ENCODE measurements around the gene F2R.

DNA sequence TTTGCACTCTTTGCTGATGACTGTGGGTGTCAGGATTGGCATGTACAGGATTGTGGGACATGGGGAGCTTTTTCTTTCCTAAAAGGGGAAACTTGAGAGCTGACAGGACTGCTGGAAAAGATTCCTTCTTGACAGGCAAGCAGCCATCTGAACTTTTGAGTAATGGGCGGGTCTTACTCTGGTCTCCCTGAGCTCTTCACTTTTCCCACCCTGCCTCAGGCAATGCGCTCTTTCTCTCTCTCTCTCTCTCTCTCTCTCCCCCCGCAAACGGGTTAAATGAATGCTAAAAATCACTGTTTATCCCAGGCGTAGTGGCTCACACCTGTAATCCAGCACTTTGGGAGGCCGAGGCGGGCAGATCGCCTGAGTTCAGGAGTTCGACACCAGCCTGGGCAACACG is 65.8 kb downstream of the F2R start:
- no peak for TF ChIP-seq POLR2A (IDR thresholded peaks at IDR 0.05; ENCODE audit: extremely low read depth, insufficient read length)
- TF ChIP-seq CTCF (IDR thresholded peaks at IDR 0.05; ENCODE audit: low read depth, low read length), result no peak

Measured in NB4 (cell line).